ENCODE data around the gene SLC17A9. TPM values are rescaled to one million over a fixed set of nuclear protein-coding genes. Genes with fewer than 3 reads are reported as not detected.

The SLC17A9 gene
- total and polyA plus RNA-seq, 2 of the 8 experiments (the other 6 are each of a cell fraction or from before 2014, with no cell fraction given) = 23.5 to 35.2 TPM

DNA sequence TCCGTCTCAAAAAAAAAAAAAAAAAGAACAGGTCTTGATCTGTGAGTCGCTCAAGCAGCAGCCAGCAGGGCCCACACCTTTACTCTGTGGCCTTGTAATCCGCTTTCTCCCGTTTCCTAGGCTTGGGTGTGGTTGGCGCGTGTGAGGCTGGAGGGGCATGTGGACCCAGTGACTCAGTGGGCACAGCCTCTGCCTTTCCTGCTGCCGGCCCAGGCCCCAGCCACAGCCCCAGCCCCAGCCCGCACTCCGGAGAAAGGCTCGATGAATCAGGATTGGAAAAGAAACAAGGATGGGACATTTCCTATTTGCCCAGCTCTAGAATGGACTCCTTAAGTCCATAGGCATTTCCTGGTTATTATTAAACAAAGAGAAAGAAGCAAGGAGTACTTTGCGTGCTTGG, 50.0 kb downstream of the SLC17A9 start:
- 77% methylated on average over 11 of the region's 11 CpGs; no CpG with 5 or more reads in 1 of the 2 experiments for WGBS, 2 experiments (ENCODE audit: extremely low coverage in 1 of 2, insufficient coverage in 1 of 2, insufficient read length in 1 of 2, insufficient replicate concordance in 2 of 2, low coverage in 1 of 2, low lambda C conversion rate in 2 of 2, missing lambda C conversion rate in 1 of 2)
- Histone ChIP-seq H4K8ac (ENCODE audit: extremely low read depth, insufficient read depth, low read length) (no peak overlapping the region), H3K4me3 (ENCODE audit: extremely low read depth in 1 of 4, insufficient read depth in 2 of 4, low read depth in 3 of 4, low read length in 4 of 4) (no peak overlapping the region), H3K36me3 (ENCODE audit: control insufficient read depth in 2 of 4, insufficient read depth in 4 of 4, low read length in 3 of 4) (peaks cover 0 to 12% (median 0%) of the 10 kb centered on the region in 4 experiments; a peak in 1 of 8 replicates), H3K4me1 (replicated peaks in 1 of 4; ENCODE audit: control insufficient read depth in 3 of 4, insufficient read depth in 4 of 4, low read length in 3 of 4) (peaks cover 2 to 21% (median 10%) of the 10 kb centered on the region in 4 experiments), H3K27ac (ENCODE audit: low read depth, low read length) (no peak overlapping the region), H2BK5ac (ENCODE audit: low read depth, low read length) (no peak overlapping the region), H3K23ac (ENCODE audit: insufficient read length) (no peak overlapping the region), H3K79me2 (ENCODE audit: control insufficient read depth in 1 of 2, insufficient read depth in 2 of 2, low read length in 2 of 2) (no peaks in the 10 kb centered on the region), H4K20me1 (replicated peaks in 1 of 2; ENCODE audit: control insufficient read depth in 1 of 2, insufficient read depth in 2 of 2, low read length in 2 of 2) (peaks cover 2 to 7% of the 10 kb centered on the region in 2 experiments), H2BK12ac (ENCODE audit: low read depth, low read length) (0 out of 2 replicates have a peak overlapping the region, but pooled peaks have one; percentile 18), H2AK5ac (ENCODE audit: low read depth, low read length) (no peak overlapping the region), H4K91ac (replicated peaks; ENCODE audit: insufficient read length, low read length) (no peak overlapping the region), H2BK15ac (ENCODE audit: low read length) (no peak overlapping the region), H3K18ac (ENCODE audit: extremely low read depth, low read length) (no peak overlapping the region), H3K4ac (replicated peaks; ENCODE audit: insufficient read length, low read depth, low read length) (no peak overlapping the region), H3K9ac (replicated peaks in 1 of 4; ENCODE audit: extremely low read depth in 1 of 4, low read depth in 3 of 4, low read length in 3 of 4) (no peak overlapping the region), H3K27me3 (replicated peaks in 1 of 4; ENCODE audit: control insufficient read depth in 3 of 4, extremely low read depth in 1 of 4, insufficient read depth in 3 of 4, low read length in 3 of 4) (peaks cover 42 to 60% (median 57%) of the 10 kb centered on the region in 4 experiments), H3K9me3 (ENCODE audit: insufficient read depth in 2 of 2, low read depth in 1 of 2, low read length in 1 of 2) (no peaks in the 10 kb centered on the region), H3K4me2 (ENCODE audit: insufficient read depth in 1 of 2, low read depth in 2 of 2, low read length in 2 of 2) (no peak overlapping the region; a peak in 1 of 4 replicates), H3K56ac (replicated peaks; ENCODE audit: insufficient read length, low read depth, low read length) (no peak overlapping the region), H3K79me1 (ENCODE audit: low read depth, low read length) (no peaks in the 10 kb centered on the region), H2BK120ac (replicated peaks; ENCODE audit: low read depth, low read length) (no peak overlapping the region), H3K14ac (ENCODE audit: insufficient read length) (no peak overlapping the region), H2AFZ (ENCODE audit: low read length) (no peak overlapping the region), H3K23me2 (ENCODE audit: low read depth, low read length) (peaks cover 3% of the 10 kb centered on the region; the same call in 1 of the 2 replicates), H4K5ac (ENCODE audit: insufficient read length, low read depth, low read length) (no peak overlapping the region), H2BK20ac (ENCODE audit: low read length) (no peak overlapping the region)
- ChIA-PET POLR2A (ENCODE audit: partially characterized antibody) (interaction anchor here (0.6 to 1.7 kb wide), 6 partner anchors 21 to 667 kb away, joined by 3 to 6 read pairs (median 4); no protein-coding TSS in a partner anchor), CTCF (ENCODE audit: partially characterized antibody) (interaction anchor here (0.6 to 2.0 kb wide), 4 partner anchors 26 to 375 kb away, joined by 4 to 5 read pairs (median 4); no protein-coding TSS in a partner anchor)
- TF ChIP-seq CEBPB (IDR thresholded peaks at IDR 0.05; ENCODE audit: low read depth, low read length) (no peak), EP300 (IDR thresholded peaks at IDR 0.05; ENCODE audit: borderline replicate concordance in 1 of 2, low read depth in 2 of 2, low read length in 2 of 2) (no peak), YY1 (IDR thresholded peaks at IDR 0.05; ENCODE audit: low read depth, low read length) (no peak)
- DNase-seq (ENCODE audit: low read depth in 1 of 2, low spot score in 2 of 2) (no peak), FAIRE-seq (no peak)

All from H1 (cell line).